ENCODE measurements around the gene TAOK3.

DNA sequence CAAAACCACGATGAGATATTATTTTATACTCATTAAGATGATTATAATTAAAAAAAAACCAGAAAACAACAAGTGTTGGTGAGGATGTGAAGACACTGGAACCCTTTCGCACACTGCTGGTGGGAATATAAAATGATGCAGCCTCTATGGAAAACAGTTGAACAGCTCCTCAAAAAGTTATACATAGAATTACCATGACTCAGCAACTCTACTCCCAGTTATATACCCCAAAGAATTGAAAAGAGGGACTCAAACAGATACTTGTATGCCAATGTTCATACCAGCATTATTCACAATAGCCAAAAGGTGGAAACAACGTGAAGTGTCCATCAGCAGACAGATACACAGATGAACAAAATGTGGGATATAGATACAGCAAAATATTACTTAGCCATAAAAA is 53.1 kb downstream of the TAOK3 start:
- TF ChIP-seq, protein P1, sequence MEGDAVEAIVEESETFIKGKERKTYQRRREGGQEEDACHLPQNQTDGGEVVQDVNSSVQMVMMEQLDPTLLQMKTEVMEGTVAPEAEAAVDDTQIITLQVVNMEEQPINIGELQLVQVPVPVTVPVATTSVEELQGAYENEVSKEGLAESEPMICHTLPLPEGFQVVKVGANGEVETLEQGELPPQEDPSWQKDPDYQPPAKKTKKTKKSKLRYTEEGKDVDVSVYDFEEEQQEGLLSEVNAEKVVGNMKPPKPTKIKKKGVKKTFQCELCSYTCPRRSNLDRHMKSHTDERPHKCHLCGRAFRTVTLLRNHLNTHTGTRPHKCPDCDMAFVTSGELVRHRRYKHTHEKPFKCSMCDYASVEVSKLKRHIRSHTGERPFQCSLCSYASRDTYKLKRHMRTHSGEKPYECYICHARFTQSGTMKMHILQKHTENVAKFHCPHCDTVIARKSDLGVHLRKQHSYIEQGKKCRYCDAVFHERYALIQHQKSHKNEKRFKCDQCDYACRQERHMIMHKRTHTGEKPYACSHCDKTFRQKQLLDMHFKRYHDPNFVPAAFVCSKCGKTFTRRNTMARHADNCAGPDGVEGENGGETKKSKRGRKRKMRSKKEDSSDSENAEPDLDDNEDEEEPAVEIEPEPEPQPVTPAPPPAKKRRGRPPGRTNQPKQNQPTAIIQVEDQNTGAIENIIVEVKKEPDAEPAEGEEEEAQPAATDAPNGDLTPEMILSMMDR (IDR thresholded peaks at IDR 0.05): no peak
- TF ChIP-seq EZH2phosphoT487 (IDR thresholded peaks at IDR 0.05) (no peak), EZH2 (IDR thresholded peaks at IDR 0.05) (no peak)
